Stimulated activated CD4-positive, alpha-beta T cell treated with anti-CD3 and anti-CD28 coated beads, Interleukin-15, amount 100 ng/mL, for 1 hour (primary cell): ENCODE data around the gene ZNF559.
A peak's percentile ranks its signal among the peaks of the same experiment; 100 is the strongest.
"Not testable (repeated sequence)": the region's sequence is repeated elsewhere in the genome, so short reads cannot be mapped to it uniquely, and the experiment has no call there.

Experiments used
- DNase-seq, 2 donors: peaks; one replicate each; pipeline ENCODE4 v3.0.0-alpha.2; 2020; ENCODE audit warnings: low read depth in 1 of 2, low spot score in 1 of 2

The ZNF559 gene

DNA sequence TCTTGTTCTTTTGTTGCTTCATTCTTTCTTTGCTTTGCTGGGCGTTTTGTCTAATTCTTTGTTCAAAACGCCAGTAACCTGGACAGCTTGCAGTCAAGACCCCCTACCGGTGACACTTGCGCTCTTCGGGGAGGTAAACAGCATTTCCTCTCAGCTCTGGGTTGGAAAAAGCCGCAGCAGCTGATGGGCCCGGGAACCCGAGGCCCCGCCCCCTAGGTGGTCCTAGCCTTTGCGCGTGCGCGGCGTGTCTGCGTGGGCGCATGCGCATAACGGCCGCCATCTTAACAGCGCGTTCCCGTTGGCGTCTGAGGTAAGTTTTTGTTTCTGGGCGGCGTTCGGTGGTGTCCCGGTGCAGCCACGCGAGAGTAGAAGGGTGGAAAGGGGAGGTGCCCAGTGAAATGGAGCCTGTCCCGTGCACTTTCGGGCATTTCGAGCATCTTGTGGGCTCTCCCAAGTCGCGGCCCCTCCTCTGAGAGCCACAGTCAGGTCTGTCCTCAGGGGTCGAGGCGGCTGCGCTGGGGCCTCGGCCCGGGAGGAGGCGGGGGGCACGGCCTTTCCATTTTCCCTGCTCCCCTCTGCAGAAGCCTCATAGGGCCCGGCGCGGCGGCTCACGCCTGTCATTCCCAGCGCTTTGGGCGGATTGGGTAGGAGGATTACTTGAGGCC lies at the start of gene ZNF559:
TSS of gene ZNF559 (plus strand) at position 261 of the 665 bp plus-strand sequence. CDS start 14,371 bp downstream, outside the sequence.
- DNase-seq: peak; percentile 95 to 96

DNA sequence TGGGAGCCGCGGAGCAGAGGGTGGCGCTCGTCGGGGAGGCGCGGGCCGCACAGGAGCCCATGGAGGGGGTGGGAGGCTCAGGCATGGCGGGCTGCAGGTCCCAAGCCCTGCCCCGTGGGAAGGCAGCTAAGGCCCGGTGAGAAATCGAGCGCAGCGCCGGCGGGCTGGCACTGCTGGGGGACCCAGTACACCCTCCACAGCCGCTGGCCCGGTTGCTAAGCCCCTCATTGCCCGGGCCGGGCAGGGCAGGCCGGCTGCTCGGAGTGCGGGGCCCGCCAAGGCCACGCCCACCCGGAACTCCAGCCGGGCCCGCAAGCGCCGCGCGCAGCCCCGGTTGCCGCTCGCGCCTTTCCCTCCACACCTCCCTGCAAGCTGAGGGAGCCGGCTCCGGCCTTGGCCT lies 40.5 kb upstream of the ZNF559 start:
- not testable (repeated sequence) for DNase-seq

DNA sequence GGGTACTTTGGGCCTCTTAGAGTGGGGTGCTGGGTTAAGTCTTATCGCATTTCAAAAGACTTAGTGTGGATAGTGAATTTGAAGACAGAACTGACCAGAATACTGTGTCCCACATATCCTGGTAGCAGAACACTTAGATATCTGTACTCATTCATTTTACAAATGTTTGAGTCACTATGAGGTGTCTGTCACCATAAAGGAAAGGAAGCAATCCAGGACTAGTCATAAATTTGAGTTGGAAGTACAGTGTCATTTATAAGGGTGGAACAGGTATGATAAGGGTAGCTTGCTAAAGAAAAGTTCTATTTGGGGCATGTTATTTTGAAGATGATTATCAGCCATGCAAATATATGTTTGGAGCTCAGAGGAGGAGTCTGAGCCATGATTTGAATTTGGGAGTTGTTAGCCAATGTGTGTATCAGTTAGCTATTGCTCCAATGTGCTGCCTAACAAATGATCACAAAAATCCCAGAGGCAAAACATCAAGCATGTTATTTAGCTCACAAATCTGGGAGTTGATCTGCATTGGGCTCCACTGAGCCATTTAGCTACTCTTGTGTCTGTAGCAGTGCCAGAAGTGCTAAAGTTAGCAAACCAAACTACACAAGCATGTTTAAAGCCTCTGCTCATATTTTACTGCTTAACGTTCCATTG lies 34.6 kb upstream of the ZNF559 start:
- no peak for DNase-seq

DNA sequence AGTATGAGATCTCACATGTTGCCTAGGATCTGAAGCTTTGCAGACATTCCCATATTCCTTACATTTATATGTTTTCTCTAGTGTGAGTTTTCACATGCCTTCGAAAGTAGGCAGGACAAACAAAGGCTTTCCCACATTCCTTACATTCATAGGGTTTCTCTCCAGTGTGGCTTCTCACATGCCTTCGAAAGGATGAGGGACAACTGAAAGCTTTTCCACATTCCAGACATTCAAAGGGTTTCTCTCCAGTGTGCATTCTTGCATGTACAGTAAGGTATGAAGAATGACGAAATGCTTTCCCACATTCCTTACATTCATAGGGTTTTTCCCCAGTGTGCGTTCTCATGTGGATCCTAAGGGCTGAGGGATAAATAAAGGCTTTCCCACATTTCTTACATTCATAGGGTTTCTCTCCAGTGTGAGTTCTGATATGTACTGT lies 28.5 kb upstream of the ZNF559 start:
- no peak for DNase-seq

DNA sequence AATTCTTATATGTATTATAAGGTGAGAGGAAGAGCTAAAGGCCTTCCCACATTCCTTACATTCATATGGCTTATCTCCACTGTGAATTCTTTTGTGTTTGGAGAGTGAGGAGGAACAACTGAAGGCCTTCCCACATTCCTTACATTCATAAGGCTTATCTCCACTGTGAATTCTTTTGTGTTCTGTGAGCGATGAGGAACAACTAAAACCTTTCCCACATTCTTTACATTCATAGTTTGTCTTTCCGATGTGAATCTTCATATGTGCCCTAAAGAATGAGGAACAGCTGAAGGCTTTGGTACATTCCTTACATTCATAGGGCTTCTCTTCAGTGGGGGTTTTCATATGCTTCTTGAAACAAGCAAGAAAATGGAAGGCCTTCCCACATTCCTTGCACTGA lies 27.6 kb upstream of the ZNF559 start:
- DNase-seq: no peak

DNA sequence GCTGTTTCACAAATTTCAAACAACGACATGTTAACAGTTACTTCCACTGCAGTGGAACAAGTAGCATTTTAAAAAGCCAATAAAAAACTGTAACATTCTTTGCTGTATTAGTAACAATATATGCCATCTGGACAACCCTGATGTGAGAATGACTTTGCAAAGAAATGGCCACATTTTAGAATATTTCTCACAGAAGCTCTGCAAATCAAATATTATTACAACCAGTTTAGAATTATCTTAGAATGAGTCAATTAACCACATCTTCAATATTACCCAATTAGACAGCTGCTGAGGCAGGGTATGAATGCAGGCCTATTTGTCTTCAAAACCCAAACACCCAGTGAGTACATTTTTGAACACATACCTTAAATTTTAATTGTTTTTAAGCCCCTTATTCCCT lies 17.5 kb upstream of the ZNF559 start:
- no peak for DNase-seq

DNA sequence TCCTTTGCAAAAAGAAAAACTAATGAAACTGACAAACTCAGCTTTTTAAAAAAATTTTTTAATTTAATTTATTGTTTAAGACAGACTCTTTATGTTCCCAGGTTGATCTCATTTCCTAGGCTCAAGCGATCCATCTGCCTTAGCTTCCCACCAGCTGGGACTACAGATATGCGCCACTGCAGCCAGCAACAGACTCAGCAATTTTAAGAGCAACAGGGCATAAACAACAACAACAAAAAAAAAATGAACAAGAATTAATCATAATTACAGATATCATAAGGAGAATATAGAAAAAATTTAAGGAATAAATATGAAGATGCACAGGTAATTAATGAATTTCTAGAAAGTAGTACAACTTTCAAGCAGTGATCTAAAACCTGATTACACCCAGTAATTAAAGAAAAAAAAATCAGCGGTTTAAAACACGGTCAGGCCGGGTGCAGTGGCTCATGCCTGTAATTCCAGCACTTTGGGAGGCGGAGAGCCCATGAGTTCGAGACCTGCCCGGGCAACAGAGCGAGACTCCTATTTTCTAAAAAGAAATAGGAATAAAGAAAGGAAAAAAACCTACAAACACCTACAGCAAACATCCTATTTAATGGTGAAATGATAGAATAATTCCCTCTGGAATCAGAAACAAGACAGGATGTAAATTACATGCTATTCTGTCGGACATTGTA lies 15.7 kb upstream of the ZNF559 start:
- DNase-seq: no peak

DNA sequence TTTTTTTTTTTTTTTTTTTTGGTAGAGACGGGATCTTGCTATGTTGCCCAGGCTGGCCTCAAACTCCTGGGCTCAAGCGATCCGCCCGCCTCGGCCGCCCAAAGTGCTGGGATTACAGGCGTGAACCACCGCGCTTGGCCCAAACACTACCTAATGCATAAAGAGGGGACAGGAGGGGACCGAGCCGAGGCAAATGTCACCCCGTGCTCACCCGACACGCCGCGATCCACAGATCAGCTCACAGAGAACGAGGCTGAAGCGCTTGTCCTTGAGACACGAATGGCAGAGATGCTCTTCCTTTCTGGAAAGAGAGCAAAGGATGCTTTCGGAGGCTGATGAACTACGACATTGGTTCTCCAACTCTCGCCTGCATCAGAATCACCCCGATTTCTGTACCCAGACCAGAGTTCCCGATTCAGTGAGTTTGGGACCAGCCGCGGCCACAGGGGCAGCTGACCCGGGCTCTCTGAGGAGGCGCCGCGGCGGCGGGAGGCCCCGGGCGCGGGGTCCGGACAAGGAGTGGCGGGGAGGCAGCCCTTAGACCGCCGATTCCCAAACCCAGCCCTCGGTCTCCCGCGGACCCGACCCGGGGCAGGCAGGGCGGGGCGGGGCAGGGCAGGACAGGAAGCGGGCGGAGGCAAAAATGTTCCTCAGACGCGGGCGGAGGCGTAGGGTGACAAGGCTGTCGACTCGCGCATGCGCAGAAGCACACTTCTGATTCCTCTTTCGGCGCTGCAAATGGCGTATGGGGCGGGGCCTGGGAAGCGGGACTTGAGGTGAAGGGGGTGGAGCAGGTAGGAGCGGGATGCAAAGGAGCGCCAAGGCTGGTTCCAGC lies 14.6 kb upstream of the ZNF559 start, which contains the start of gene ZNF699:
TSS of gene ZNF699 (minus strand) at position 700 of the 835 bp plus-strand sequence. CDS start 4,719 bp downstream, outside the sequence.
- peak; percentile 96 to 97 for DNase-seq

DNA sequence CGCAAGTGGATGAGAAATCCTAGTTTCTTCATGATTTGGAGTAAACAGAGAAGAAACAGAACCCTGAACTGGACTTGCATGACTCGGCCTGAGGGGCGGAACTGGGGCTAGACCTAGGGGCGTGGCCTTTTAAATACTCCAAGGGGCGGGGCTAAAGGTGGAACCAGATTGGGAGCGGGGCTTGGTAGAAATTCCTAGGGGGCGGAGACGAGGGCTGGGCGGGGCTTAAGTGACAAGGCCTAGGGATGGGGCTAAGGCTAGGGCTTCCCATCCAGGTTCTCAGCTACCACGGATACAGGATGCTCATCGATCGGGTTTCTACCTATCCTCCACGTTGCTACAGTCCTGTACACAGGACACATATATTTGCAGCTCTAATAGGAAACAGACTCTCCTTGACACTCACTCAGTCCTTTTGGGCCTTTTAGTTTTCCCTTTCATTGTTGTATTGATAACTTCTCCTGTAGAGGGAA lies 14.0 kb upstream of the ZNF559 start:
- peak in 1 of 2 donors; percentile 73 for DNase-seq

DNA sequence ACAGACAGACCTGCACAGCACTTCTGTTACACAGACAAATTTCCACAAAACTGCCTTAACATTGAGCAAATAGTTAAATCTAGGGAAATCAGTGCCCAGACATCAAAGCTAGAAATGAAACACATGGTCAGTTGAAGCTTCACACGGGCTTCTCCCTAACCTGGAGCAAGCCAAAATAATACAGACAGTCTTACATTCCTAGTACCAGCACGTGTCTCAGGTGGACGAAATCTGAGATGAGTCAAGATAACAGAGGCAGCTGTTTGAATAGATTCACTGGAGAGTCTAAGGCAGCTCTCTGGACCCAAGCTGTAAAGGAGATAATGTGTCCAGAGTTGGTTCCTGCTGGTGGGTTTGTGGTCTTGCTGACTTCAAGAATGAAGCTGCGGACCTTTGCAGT lies 10.2 kb upstream of the ZNF559 start:
- DNase-seq: no peak

DNA sequence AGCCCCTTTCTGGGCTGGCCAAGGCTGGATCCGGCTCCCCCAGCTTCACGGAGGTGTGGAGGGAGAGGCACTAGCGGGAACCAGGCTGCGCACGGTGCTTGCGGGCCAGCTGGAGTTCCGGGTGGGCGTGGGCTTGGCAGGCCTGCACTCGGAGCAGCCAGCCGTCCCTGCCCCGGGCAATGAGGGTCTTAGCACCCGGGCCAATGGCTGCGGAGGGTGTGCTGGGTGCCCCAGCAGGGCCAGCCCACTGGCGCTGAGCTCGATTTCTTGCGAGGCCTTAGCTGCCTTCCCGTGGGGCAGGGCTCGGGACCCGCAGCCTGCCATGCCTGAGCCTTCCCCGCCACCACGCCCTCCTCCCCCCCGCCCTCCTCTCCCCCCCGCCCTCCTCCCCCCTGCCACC lies 2.6 kb upstream of the ZNF559 start:
- DNase-seq: no peak

DNA sequence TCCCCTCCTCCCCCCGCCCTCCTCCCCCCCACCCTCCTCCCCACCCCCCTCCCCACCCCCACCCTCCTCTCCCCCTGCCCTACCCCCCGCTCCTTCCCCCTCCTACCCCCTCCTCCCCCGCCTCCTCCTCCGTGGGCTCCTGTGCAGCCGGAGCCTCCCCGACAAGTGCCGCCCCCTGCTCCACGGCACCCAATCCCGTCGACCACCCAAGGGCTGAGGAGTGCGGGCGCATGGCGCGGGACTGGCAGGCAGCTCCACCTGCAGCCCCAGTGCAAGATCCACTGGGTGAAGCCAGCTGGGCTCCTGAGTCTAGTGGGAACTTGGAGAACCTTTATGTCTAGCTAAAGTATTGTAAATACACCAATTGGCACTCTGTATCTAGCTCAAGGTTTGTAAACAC lies 2.2 kb upstream of the ZNF559 start:
- not testable (repeated sequence) for DNase-seq

DNA sequence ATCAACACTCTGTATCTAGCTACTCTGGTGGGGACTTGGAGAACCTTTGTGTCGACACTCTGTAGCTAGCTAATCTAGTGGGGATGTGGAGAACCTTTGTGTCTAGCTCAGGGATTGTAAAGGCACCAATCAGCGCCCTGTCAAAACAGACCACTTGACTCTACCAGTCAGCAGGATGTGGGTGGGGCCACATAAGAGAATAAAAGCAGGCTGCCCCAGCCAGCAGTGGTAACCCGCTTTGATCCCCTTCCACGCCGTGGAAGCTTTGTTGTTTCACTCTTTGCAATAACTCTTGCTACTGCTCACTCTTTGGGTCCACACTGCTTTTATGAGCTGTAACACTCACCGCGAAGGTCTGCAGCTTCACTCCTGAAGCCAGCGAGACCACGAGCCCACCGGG lies 1.8 kb upstream of the ZNF559 start:
- not testable (repeated sequence) for DNase-seq

DNA sequence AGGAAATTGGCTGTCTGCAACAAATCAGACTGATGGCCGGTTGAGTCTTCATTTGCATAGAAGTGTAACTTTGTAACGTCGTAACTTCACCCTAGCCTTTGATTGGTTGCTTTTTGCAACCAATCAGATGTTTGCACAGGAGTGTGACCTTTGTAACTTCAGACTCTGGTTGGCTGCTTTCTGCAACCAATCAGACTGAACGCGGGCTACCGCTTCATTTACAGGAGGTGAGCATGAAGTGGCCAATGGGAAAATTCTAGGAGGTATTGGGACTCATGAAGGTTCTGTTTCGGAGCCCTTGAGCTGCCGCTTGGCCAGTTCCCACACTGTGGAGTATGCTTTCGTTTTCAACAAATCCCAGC lies 441 bp upstream of the ZNF559 start:
- peak in 1 of 2 donors; percentile 13 for DNase-seq

DNA sequence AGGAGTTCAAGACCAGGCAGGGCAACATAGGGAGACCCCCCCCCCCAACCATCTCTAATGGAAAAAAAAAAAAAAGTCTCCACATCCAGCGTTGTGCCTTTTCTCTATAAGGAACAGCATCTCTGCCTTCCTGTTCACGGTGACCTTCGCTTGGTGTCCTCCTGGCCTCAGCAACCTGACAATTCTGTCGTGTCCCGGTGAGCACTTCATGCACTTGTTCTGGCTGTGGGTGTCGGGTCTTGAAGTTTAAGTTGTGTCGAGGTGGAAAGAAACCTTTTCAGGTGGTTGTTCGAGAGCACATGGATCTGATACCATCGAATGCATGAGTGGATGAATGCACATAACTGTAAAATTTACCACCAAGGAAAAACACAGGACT lies 594 bp downstream of the ZNF559 start:
- no peak for DNase-seq

DNA sequence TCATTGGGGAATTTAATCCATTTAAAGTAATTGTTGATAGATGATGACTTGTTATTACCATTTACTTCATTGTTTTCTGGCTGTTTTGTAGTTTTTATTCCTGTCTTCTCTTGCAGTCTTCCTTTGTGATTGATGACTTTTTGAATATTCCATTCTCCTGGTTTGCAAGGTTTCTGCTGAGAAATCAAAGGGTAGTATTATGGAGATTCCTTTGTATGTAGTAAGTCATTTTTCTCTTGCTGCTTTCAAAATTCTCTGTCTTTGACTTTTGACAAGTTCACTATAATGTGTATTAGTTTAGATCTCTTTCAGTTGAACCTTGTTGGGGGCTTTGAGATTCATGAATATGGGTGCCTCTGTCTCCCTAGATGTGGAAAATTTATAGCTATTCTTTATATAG lies 6.0 kb downstream of the ZNF559 start:
- DNase-seq: no peak

DNA sequence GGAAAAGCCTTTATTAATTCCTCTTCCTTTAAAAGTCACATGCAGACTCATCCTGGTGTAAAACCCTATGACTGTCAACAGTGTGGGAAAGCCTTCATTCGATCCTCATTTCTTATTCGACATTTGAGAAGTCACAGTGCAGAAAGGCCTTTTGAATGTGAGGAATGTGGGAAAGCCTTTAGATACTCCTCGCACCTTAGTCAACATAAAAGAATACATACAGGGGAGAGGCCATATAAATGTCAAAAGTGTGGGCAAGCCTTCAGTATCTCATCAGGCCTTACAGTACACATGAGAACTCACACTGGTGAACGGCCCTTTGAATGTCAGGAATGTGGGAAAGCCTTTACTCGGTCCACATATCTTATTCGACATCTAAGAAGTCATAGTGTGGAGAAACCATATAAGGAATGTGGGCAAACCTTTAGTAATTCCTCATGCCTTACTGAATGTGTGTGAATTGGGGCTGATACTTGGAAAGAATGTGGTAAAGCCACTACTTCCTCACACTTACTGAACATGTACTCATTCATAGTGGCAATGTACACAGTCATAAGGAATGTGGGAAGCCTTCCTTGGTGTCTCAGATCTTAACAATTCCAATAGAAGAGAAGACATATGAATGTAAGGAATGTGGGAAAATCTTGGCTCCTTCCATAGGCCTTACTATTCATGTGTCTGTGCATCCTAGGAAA lies 18.8 kb downstream of the ZNF559 start:
- DNase-seq: no peak

DNA sequence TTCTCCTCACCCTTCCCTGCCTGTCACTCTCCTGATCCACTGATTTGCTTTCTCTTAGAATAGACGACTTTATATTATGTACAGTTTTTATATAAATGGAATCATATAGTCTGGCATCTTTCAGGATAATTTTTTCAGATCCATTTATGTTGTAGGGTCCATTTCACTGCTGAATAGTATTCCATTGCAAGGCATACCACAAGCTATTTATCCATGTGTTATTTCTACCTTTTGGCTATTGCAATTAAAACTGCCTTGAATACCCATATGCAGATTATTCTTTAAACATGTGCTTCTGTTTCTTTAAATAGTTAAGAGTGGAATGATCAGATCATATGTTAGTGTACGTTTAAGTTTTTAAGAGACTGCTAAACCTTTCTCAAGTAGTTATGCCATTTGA lies 21.0 kb downstream of the ZNF559 start:
- DNase-seq: no peak

DNA sequence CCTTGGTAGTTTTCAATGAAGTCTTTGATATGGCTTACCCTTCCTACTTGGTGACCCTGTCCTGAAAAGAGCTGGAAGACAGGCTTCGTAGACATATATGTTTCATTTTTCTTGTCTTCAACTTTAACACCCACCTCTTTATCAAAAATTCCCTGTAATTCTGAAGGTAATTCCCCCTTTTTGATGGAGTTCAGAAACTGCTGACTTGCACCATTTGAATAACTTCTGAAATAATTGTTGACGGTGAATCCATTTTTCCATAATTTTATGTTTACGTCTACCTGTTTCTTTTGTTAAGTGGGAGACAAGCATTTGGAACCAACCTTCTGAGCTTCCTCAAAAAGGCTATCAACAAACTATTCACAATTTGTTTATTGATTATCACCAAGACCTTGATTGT lies 24.3 kb downstream of the ZNF559 start:
- no peak for DNase-seq

DNA sequence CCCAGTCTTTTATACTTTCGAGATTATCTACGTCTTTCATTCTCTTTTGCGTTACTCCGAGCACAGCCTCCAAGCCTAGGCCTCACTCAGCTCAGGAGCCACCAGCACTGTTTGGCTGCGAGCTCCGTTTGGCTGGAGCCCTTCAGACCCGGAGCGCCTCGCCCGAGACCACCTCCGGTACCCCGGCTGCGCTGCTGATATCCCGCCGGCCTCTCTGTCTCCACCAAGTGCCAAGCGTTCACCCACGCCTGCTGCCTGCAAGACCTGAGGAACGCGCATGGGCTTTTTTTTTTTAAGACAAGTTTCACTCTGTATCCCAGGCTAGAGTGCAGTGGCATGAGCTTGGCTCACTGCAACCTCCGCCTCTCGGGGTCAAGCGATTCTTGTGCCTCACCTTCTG lies 24.7 kb downstream of the ZNF559 start:
- no peak for DNase-seq

DNA sequence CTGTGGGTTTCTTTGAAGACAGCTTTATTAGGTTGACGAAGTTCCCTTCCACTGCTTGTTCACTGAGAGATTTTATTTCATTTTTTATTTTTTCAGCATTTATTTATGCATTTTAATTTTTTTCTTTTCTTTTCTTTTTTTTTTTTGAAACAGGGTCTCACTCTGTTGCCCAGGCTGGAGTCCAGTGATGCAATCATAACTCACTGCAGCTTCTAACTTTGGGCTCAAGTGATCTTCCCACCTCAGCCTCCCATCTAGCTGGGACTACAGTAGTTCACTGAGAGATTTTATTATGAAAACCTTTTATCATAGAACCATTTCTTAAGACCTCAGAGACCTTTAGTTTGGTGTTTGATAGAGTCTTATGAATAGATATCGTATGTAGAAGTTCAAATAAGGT lies 28.5 kb downstream of the ZNF559 start:
- no peak for DNase-seq
